ENCODE measurements around the gene APOBEC3F. TPM values are rescaled to one million over a fixed set of nuclear protein-coding genes. Genes with fewer than 3 reads are reported as not detected.

APOBEC3F gene
- total and polyA plus RNA-seq, 2 of the 13 experiments (the other 11 are each of a cell fraction or from before 2014, with no cell fraction given), result 2.9 to 3.7 TPM

DNA sequence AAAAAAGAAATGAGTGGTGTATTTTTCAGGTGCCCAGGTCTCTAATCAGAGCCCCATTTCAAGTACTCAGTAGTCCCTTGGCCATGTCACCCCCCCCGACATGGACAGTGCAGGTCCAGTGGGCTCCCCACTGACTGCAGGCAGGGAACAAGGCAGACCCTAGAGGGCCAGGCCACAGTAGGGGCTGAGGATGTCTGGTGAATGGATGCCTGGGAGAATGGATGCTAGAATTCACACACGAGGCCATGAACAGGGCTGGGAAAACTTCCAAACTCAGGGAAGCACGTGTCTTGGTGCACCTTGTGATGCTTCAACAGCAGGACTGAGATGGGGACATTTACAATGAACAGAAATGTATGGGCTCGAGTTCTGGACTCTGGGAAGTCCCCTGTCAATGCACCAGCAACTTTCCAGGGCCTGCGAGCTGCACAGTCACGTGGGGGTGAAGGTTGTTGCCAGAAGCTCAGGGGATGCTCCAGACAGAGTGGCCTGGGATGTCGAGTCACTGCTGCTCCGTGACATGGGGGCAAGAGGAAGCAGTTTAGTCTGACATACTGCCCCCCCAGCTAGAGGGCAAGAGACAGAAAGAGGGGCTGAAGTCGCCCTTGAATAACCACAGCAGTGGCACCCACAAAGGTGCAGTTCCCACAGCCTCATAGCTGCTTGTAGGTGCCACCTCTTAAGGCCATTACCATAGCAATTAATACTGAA, 39.5 kb downstream of the APOBEC3F start:
- ChIA-PET CTCF (ENCODE audit: low intra/inter-chr PET ratio, low total read pairs) (no interaction called here), POLR2A (no interaction called here)
- H4K20me1 ChIP-seq (ENCODE audit: insufficient read depth, low read length), result no peaks in the 10 kb centered on the region
- no peak overlapping the region for H2AFZ ChIP-seq (ENCODE audit: low read length)
- in situ Hi-C loops (cut with HindIII; ENCODE audit: extremely low pct_ligation_motif_present, low pct_unique_long_range_greater_than_20kb), result no loop called here
- no peak overlapping the region for H3K9ac ChIP-seq (ENCODE audit: insufficient read depth, low read depth, low read length)
- DNase-seq (ENCODE audit: low spot score), result no peak
- no peaks in the 10 kb centered on the region for H3K79me2 ChIP-seq (ENCODE audit: insufficient read depth, low read length)
- intact Hi-C loops (cut with micrococcal nuclease; ENCODE audit: unreplicated experiment), result no loop called here
- WGBS (ENCODE audit: low lambda C conversion rate), result 53% methylated on average over 5 of the region's 9 CpGs
- BruUV-seq (replicated peaks), result no TSS peak
- ATAC-seq, result no peak
- peaks cover 9% of the 10 kb centered on the region for H3K4me1 ChIP-seq (ENCODE audit: insufficient read depth, low read length)
- H3K27ac ChIP-seq (ENCODE audit: extremely low read length, insufficient read depth, low read length), result no peak overlapping the region
- H3K4me2 ChIP-seq (ENCODE audit: low read depth, low read length), result no peak overlapping the region
- H3K4me3 ChIP-seq (replicated peaks in 1 of 3; ENCODE audit: insufficient read depth in 1 of 3, low read depth in 2 of 3, low read length in 3 of 3), result no peak overlapping the region
- no peak for FAIRE-seq
- no peaks in the 10 kb centered on the region for H3K9me3 ChIP-seq (ENCODE audit: low read length)
- H3K36me3 ChIP-seq (replicated peaks in 1 of 2; ENCODE audit: control insufficient read depth in 1 of 2, insufficient read depth in 2 of 2, low read length in 2 of 2), result no peaks in the 10 kb centered on the region
- H3K27me3 ChIP-seq (ENCODE audit: control insufficient read depth in 1 of 2, insufficient read depth in 2 of 2, low read length in 2 of 2), result no peaks in the 10 kb centered on the region
- TF ChIP-seq ZNF331 (CRISPR knock-in tag; IDR thresholded peaks at IDR 0.05) (no peak), ISL2 (CRISPR knock-in tag; IDR thresholded peaks at IDR 0.05) (no peak), ZNF530 (CRISPR knock-in tag; IDR thresholded peaks at IDR 0.05; ENCODE audit: low read depth) (no peak), MTA3 (CRISPR knock-in tag; IDR thresholded peaks at IDR 0.05) (no peak), ZFP36 (IDR thresholded peaks at IDR 0.05; ENCODE audit: borderline replicate concordance, low read depth, low read length, partially characterized antibody) (no peak)
- TF ChIP-seq, protein P1, sequence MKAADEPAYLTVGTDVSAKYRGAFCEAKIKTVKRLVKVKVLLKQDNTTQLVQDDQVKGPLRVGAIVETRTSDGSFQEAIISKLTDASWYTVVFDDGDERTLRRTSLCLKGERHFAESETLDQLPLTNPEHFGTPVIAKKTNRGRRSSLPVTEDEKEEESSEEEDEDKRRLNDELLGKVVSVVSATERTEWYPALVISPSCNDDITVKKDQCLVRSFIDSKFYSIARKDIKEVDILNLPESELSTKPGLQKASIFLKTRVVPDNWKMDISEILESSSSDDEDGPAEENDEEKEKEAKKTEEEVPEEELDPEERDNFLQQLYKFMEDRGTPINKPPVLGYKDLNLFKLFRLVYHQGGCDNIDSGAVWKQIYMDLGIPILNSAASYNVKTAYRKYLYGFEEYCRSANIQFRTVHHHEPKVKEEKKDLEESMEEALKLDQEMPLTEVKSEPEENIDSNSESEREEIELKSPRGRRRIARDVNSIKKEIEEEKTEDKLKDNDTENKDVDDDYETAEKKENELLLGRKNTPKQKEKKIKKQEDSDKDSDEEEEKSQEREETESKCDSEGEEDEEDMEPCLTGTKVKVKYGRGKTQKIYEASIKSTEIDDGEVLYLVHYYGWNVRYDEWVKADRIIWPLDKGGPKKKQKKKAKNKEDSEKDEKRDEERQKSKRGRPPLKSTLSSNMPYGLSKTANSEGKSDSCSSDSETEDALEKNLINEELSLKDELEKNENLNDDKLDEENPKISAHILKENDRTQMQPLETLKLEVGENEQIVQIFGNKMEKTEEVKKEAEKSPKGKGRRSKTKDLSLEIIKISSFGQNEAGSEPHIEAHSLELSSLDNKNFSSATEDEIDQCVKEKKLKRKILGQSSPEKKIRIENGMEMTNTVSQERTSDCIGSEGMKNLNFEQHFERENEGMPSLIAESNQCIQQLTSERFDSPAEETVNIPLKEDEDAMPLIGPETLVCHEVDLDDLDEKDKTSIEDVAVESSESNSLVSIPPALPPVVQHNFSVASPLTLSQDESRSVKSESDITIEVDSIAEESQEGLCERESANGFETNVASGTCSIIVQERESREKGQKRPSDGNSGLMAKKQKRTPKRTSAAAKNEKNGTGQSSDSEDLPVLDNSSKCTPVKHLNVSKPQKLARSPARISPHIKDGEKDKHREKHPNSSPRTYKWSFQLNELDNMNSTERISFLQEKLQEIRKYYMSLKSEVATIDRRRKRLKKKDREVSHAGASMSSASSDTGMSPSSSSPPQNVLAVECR (CRISPR knock-in tag; IDR thresholded peaks at IDR 0.05; ENCODE audit: borderline replicate concordance), result no peak
- TF ChIP-seq, protein P2, sequence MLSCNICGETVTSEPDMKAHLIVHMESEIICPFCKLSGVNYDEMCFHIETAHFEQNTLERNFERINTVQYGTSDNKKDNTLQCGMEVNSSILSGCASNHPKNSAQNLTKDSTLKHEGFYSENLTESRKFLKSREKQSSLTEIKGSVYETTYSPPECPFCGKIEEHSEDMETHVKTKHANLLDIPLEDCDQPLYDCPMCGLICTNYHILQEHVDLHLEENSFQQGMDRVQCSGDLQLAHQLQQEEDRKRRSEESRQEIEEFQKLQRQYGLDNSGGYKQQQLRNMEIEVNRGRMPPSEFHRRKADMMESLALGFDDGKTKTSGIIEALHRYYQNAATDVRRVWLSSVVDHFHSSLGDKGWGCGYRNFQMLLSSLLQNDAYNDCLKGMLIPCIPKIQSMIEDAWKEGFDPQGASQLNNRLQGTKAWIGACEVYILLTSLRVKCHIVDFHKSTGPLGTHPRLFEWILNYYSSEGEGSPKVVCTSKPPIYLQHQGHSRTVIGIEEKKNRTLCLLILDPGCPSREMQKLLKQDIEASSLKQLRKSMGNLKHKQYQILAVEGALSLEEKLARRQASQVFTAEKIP (CRISPR knock-in tag; IDR thresholded peaks at IDR 0.05; ENCODE audit: borderline replicate concordance), result no peak
- TF ChIP-seq, protein P3, sequence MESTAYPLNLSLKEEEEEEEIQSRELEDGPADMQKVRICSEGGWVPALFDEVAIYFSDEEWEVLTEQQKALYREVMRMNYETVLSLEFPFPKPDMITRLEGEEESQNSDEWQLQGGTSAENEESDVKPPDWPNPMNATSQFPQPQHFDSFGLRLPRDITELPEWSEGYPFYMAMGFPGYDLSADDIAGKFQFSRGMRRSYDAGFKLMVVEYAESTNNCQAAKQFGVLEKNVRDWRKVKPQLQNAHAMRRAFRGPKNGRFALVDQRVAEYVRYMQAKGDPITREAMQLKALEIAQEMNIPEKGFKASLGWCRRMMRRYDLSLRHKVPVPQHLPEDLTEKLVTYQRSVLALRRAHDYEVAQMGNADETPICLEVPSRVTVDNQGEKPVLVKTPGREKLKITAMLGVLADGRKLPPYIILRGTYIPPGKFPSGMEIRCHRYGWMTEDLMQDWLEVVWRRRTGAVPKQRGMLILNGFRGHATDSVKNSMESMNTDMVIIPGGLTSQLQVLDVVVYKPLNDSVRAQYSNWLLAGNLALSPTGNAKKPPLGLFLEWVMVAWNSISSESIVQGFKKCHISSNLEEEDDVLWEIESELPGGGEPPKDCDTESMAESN (CRISPR knock-in tag; conservative IDR thresholded peaks at IDR 0.05), result no peak
- TF ChIP-seq, protein P4, sequence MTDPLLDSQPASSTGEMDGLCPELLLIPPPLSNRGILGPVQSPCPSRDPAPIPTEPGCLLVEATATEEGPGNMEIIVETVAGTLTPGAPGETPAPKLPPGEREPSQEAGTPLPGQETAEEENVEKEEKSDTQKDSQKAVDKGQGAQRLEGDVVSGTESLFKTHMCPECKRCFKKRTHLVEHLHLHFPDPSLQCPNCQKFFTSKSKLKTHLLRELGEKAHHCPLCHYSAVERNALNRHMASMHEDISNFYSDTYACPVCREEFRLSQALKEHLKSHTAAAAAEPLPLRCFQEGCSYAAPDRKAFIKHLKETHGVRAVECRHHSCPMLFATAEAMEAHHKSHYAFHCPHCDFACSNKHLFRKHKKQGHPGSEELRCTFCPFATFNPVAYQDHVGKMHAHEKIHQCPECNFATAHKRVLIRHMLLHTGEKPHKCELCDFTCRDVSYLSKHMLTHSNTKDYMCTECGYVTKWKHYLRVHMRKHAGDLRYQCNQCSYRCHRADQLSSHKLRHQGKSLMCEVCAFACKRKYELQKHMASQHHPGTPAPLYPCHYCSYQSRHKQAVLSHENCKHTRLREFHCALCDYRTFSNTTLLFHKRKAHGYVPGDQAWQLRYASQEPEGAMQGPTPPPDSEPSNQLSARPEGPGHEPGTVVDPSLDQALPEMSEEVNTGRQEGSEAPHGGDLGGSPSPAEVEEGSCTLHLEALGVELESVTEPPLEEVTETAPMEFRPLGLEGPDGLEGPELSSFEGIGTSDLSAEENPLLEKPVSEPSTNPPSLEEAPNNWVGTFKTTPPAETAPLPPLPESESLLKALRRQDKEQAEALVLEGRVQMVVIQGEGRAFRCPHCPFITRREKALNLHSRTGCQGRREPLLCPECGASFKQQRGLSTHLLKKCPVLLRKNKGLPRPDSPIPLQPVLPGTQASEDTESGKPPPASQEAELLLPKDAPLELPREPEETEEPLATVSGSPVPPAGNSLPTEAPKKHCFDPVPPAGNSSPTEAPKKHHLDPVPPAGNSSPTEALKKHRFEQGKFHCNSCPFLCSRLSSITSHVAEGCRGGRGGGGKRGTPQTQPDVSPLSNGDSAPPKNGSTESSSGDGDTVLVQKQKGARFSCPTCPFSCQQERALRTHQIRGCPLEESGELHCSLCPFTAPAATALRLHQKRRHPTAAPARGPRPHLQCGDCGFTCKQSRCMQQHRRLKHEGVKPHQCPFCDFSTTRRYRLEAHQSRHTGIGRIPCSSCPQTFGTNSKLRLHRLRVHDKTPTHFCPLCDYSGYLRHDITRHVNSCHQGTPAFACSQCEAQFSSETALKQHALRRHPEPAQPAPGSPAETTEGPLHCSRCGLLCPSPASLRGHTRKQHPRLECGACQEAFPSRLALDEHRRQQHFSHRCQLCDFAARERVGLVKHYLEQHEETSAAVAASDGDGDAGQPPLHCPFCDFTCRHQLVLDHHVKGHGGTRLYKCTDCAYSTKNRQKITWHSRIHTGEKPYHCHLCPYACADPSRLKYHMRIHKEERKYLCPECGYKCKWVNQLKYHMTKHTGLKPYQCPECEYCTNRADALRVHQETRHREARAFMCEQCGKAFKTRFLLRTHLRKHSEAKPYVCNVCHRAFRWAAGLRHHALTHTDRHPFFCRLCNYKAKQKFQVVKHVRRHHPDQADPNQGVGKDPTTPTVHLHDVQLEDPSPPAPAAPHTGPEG (CRISPR knock-in tag; IDR thresholded peaks at IDR 0.05), result no peak
